KMS-11 (cell line): ENCODE results near the gene HSD17B8.

Source experiments
- H2AFZ ChIP-seq: fragments of 200-600 bp; sonication (generic); 2 replicates; pipeline ENCODE4 v1.6.1; 2016; ENCODE audit warnings: antibody characterized with exemption, mixed run types, low read depth
- H3K27ac ChIP-seq: fragments of 200-600 bp; sonication (generic); 2 replicates; pipeline ENCODE4 v1.6.1; 2016; ENCODE audit warnings: mild to moderate bottlenecking, mixed run types
- H3K27me3 ChIP-seq: fragments of 200-600 bp; sonication (generic); 2 replicates; pipeline ENCODE4 v1.6.1; 2017; ENCODE audit warnings: mild to moderate bottlenecking, low read depth, mixed run types, moderate library complexity; ENCODE audit not compliant: insufficient read depth
- H3K36me3 ChIP-seq: fragments of 200-600 bp; sonication (generic); 2 replicates; pipeline ENCODE4 v1.6.1; 2017; ENCODE audit warnings: mild to moderate bottlenecking, mixed run types; ENCODE audit not compliant: insufficient read depth
- H3K4me1 ChIP-seq: fragments of 200-600 bp; sonication (generic); 2 replicates; pipeline ENCODE4 v1.6.1; 2016; ENCODE audit warnings: mild to moderate bottlenecking, low read depth, mixed run types; ENCODE audit not compliant: poor library complexity, severe bottlenecking
- H3K4me2 ChIP-seq: fragments of 200-600 bp; sonication (generic); 2 replicates; pipeline ENCODE4 v1.7.0; 2016; ENCODE audit warnings: mild to moderate bottlenecking, mixed run types
- H3K4me3 ChIP-seq: fragments of 200-600 bp; sonication (generic); IDR thresholded peaks from 2 replicates; pipeline ENCODE4 v1.6.1; 2017; ENCODE audit warnings: low read depth, low read length, mixed read lengths; ENCODE audit not compliant: insufficient read depth
- H3K79me2 ChIP-seq: fragments of 200-600 bp; sonication (generic); 2 replicates; pipeline ENCODE4 v1.6.1; 2016; ENCODE audit warnings: low read depth, mixed run types; ENCODE audit not compliant: insufficient read depth
- H3K9ac ChIP-seq: fragments of 200-600 bp; sonication (generic); 2 replicates; pipeline ENCODE4 v1.6.1; 2016; ENCODE audit warnings: mild to moderate bottlenecking, mixed run types
- H4K20me1 ChIP-seq: fragments of 200-600 bp; sonication (generic); 2 replicates; pipeline ENCODE4 v1.6.1; 2016; ENCODE audit warnings: mild to moderate bottlenecking, mixed run types; ENCODE audit not compliant: insufficient read depth
- CTCF ChIP-seq: fragments of 200-600 bp; sonication (generic); conservative IDR thresholded peaks from 2 replicates; pipeline ENCODE4 v1.6.1; 2017; ENCODE audit warnings: low read depth, mild to moderate bottlenecking, antibody characterized with exemption, low read length, moderate library complexity, mixed read lengths

HSD17B8 gene

GRCh38 chr6:33197431-33198048 is 6.9 kb upstream of the HSD17B8 start:
- Histone ChIP-seq H4K20me1 (no peaks in the 10 kb centered on the region), H3K9ac (no peak overlapping the region), H3K4me1 (peaks cover 8% of the 10 kb centered on the region), H3K4me3 (no peak overlapping the region), H3K79me2 (peaks cover 24% of the 10 kb centered on the region), H3K4me2 (no peak overlapping the region), H3K27me3 (no peaks in the 10 kb centered on the region), H3K36me3 (no peaks in the 10 kb centered on the region), H3K27ac (no peak overlapping the region), H2AFZ (no peak overlapping the region)
- TF ChIP-seq CTCF = peak; percentile 77

- H3K4me3 ChIP-seq = no peak overlapping the region
- H2AFZ ChIP-seq = no peak overlapping the region
- H3K79me2 ChIP-seq = peaks cover 24% of the 10 kb centered on the region
- H3K9ac ChIP-seq = no peak overlapping the region
- H3K27ac ChIP-seq = no peak overlapping the region
- H3K36me3 ChIP-seq = no peaks in the 10 kb centered on the region
- no peaks in the 10 kb centered on the region for H4K20me1 ChIP-seq
- no peaks in the 10 kb centered on the region for H3K27me3 ChIP-seq
- TF ChIP-seq CTCF = no peak
- peaks cover 8% of the 10 kb centered on the region for H3K4me1 ChIP-seq
- H3K4me2 ChIP-seq = no peak overlapping the region
Measured at GRCh38 chr6:33198159-33198852, 6.1 kb upstream of the HSD17B8 start.

- H3K4me2 ChIP-seq = peak overlapping the region; percentile 85; the same call in 1 of the 2 replicates
- no peaks in the 10 kb centered on the region for H3K27me3 ChIP-seq
- H2AFZ ChIP-seq = no peak overlapping the region
- H3K4me3 ChIP-seq = no peak overlapping the region
- no peaks in the 10 kb centered on the region for H3K36me3 ChIP-seq
- peak overlapping the region; percentile 96 for H3K9ac ChIP-seq
- H4K20me1 ChIP-seq = no peaks in the 10 kb centered on the region
- TF ChIP-seq CTCF = no peak
- H3K79me2 ChIP-seq = peaks cover 24% of the 10 kb centered on the region
- H3K27ac ChIP-seq = no peak overlapping the region
- H3K4me1 ChIP-seq = peaks cover 15% of the 10 kb centered on the region
Measured at GRCh38 chr6:33198853-33199436, 5.5 kb upstream of the HSD17B8 start.

- H3K4me1 ChIP-seq = peaks cover 19% of the 10 kb centered on the region
- peaks cover 24% of the 10 kb centered on the region for H3K79me2 ChIP-seq
- H3K27me3 ChIP-seq = no peaks in the 10 kb centered on the region
- peak overlapping the region; percentile 87 for H3K27ac ChIP-seq
- peak overlapping the region; percentile 96 for H3K9ac ChIP-seq
- H3K36me3 ChIP-seq = no peaks in the 10 kb centered on the region
- H3K4me2 ChIP-seq = peak overlapping the region; percentile 85
- no peaks in the 10 kb centered on the region for H4K20me1 ChIP-seq
- peak overlapping the region; percentile 93 for H2AFZ ChIP-seq
- no peak overlapping the region for H3K4me3 ChIP-seq
- TF ChIP-seq CTCF = no peak
Measured at GRCh38 chr6:33199687-33200218, 4.7 kb upstream of the HSD17B8 start.
